Measurements from ENCODE around the gene MB. TPM values are rescaled to one million over a fixed set of nuclear protein-coding genes. Genes with fewer than 3 reads are reported as not detected.

MB gene
- total RNA-seq, 1 donor from 2014 or later = not detected

- H3K27ac Mint-ChIP-seq = peak overlapping the region; percentile 20
- H3K27me3 Mint-ChIP-seq (ENCODE audit: low read depth) = no peaks in the 10 kb centered on the region
- H3K4me1 Mint-ChIP-seq = peaks cover 9% of the 10 kb centered on the region
- DNase-seq (ENCODE audit: low spot score in 2 of 2, unreplicated experiment in 2 of 2) = no peak
- no peaks in the 10 kb centered on the region for H3K9me3 Mint-ChIP-seq
- H3K4me3 Mint-ChIP-seq = no peak overlapping the region
- no peak for TF ChIP-seq CTCF (IDR thresholded peaks at IDR 0.05; ENCODE audit: unreplicated experiment)
- no peaks in the 10 kb centered on the region for H3K36me3 Mint-ChIP-seq
Observed at GRCh38 chr22:35592418-35592967, 24.6 kb downstream of the MB start.

- Mint-ChIP-seq H3K4me1 (peaks cover 9% of the 10 kb centered on the region), H3K36me3 (no peaks in the 10 kb centered on the region), H3K27me3 (ENCODE audit: low read depth) (no peaks in the 10 kb centered on the region), H3K4me3 (no peak overlapping the region), H3K27ac (peak overlapping the region; percentile 39), H3K9me3 (no peaks in the 10 kb centered on the region)
- DNase-seq (ENCODE audit: low spot score in 2 of 2, unreplicated experiment in 2 of 2) = no peak
- TF ChIP-seq CTCF (IDR thresholded peaks at IDR 0.05; ENCODE audit: unreplicated experiment) = no peak
Observed at GRCh38 chr22:35591714-35592417, 25.3 kb downstream of the MB start.

- H3K9me3 Mint-ChIP-seq = no peaks in the 10 kb centered on the region
- no peak overlapping the region for H3K4me3 Mint-ChIP-seq
- no peak overlapping the region for H3K27ac Mint-ChIP-seq
- H3K27me3 Mint-ChIP-seq (ENCODE audit: low read depth) = no peaks in the 10 kb centered on the region
- no peak for DNase-seq (ENCODE audit: low spot score in 2 of 2, unreplicated experiment in 2 of 2)
- no peak for TF ChIP-seq CTCF (IDR thresholded peaks at IDR 0.05; ENCODE audit: unreplicated experiment)
- H3K36me3 Mint-ChIP-seq = no peaks in the 10 kb centered on the region
- H3K4me1 Mint-ChIP-seq = peaks cover 9% of the 10 kb centered on the region
Observed at GRCh38 chr22:35590634-35591295, 26.4 kb downstream of the MB start.

- H3K4me1 Mint-ChIP-seq = peaks cover 9% of the 10 kb centered on the region
- H3K4me3 Mint-ChIP-seq = no peak overlapping the region
- H3K9me3 Mint-ChIP-seq = no peaks in the 10 kb centered on the region
- H3K27ac Mint-ChIP-seq = no peak overlapping the region
- no peak for DNase-seq (ENCODE audit: low spot score in 2 of 2, unreplicated experiment in 2 of 2)
- no peaks in the 10 kb centered on the region for H3K36me3 Mint-ChIP-seq
- no peak for TF ChIP-seq CTCF (IDR thresholded peaks at IDR 0.05; ENCODE audit: unreplicated experiment)
- no peaks in the 10 kb centered on the region for H3K27me3 Mint-ChIP-seq (ENCODE audit: low read depth)
Observed at GRCh38 chr22:35589756-35590093, 27.4 kb downstream of the MB start.

- Mint-ChIP-seq H3K27me3 (ENCODE audit: low read depth) (no peaks in the 10 kb centered on the region), H3K4me3 (no peak overlapping the region), H3K36me3 (no peaks in the 10 kb centered on the region), H3K4me1 (peaks cover 9% of the 10 kb centered on the region), H3K27ac (no peak overlapping the region), H3K9me3 (no peaks in the 10 kb centered on the region)
- DNase-seq (ENCODE audit: low spot score in 2 of 2, unreplicated experiment in 2 of 2) = no peak
- no peak for TF ChIP-seq CTCF (IDR thresholded peaks at IDR 0.05; ENCODE audit: unreplicated experiment)
Observed at GRCh38 chr22:35589071-35589755, 27.9 kb downstream of the MB start.

All from mesothelial cell of epicardium (in vitro differentiated cells).